Activated naive CD4-positive, alpha-beta T cell treated with anti-CD3 and anti-CD28 coated beads, Interleukin-2, amount 50 U/mL, for 72 hours (primary cell): ENCODE results near the gene OR13G1. TPM values are rescaled to one million over a fixed set of nuclear protein-coding genes. Genes with fewer than 3 reads are reported as not detected.
"Not testable (repeated sequence)": the region's sequence is repeated elsewhere in the genome, so short reads cannot be mapped to it uniquely, and the experiment has no call there.

ENCODE experiments used
- ATAC-seq, 2 donors: fragments of 150-1000 bp; cut with Tn5 transposase; 2 replicates each; pipeline ENCODE4 v1.10.0; 2021; ENCODE audit warnings: mild to moderate bottlenecking in 2 of 2, moderate library complexity in 2 of 2
- DNase-seq, 2 donors: peaks; one replicate each; pipeline ENCODE4 v3.0.0; 2021 to 2022; ENCODE audit warnings: low spot score in 2 of 2
- H3K27ac Mint-ChIP-seq, 2 donors: one replicate each; pipeline ENCODE4 v1.8.0; 2022; ENCODE audit warnings: mild to moderate bottlenecking in 2 of 2, mixed read lengths in 2 of 2
- H3K36me3 Mint-ChIP-seq, 2 donors: one replicate each; pipeline ENCODE4 v1.8.0; 2022; ENCODE audit warnings: mixed read lengths in 2 of 2
- H3K9me3 Mint-ChIP-seq, 2 donors: one replicate each; pipeline ENCODE4 v1.8.0; 2022; ENCODE audit warnings: mixed read lengths in 2 of 2
- total RNA-seq, 2 donors: library from RNA; stranded (reverse); gene quantifications; one replicate each; pipeline ENCODE4 v1.2.3, GENCODE V29; 2022

The OR13G1 gene, protein sequence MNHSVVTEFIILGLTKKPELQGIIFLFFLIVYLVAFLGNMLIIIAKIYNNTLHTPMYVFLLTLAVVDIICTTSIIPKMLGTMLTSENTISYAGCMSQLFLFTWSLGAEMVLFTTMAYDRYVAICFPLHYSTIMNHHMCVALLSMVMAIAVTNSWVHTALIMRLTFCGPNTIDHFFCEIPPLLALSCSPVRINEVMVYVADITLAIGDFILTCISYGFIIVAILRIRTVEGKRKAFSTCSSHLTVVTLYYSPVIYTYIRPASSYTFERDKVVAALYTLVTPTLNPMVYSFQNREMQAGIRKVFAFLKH
- total RNA-seq: not detected

DNA sequence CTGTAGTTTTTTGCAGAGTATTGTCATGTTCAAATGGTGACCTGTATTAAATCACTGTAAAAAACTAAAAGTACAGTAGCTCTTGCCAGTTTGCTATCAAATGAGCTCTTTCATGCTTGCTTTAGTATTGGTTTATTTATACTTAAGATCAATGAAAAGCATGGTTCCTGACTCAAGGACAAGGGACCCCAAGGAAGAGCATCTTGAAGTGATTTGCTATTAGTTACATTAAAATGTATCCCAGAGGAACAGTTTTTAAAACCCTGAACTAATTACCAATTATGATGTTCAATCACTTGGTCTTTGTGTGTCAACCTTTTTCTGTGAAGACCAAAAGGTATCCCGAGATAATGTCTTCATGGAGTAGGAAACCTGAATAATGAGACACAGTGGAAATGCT is at the start of gene OR13G1:
TSS of gene OR13G1 (minus strand) at position 101 of the 400 bp plus-strand sequence. CDS start 6,698 bp downstream, outside the sequence.
- no peak for ATAC-seq
- Mint-ChIP-seq H3K9me3 (no peaks in the 10 kb centered on the region), H3K36me3 (no peaks in the 10 kb centered on the region), H3K27ac (no peak within 1 kb of the TSS)
- no peak for DNase-seq

DNA sequence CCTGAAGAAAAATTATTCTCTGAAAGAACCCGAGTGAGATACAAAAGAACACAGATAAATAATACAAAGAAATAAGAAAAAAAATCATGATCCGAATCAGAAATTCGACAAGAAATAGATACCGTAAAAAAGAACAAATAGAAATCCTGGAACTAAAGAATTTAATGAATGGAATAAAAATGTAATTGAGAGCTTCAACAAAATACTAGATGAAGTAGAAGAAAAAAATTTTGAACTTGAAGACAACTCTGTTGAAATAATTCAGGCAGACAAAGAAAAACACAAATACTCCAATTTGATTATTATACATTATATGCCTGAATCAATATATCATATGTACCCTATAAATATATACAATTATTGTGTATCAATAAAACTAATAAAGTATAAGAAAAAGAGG is 41.7 kb upstream of the OR13G1 start:
- no peak for ATAC-seq
- DNase-seq: no peak
- no peak overlapping the region for H3K27ac Mint-ChIP-seq
- peaks cover 6 to 15% of the 10 kb centered on the region in 2 donors for H3K9me3 Mint-ChIP-seq
- peaks cover 0 to 4% of the 10 kb centered on the region in 2 donors for H3K36me3 Mint-ChIP-seq

DNA sequence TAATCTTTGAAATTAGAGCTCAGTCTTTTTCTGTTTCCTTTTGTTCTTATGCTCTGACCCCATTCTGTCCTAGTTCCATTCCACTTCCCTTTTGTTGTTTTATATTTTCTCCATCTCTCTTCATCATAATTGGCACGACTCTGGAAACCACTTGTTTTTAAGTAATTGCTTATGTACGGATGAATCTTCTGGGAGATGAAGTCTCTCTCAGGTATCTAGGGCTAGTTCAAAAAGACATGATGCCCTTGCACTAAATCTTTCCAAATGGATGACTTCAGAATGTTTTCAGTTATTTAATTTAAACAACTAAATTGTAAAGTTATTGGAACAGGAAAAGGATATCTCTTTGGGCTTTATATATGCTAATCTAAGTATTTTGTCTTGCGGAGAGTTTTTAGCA is 37.0 kb upstream of the OR13G1 start, which contains the start of gene OR6F1:
TSS of gene OR6F1 (minus strand) at position 101 of the 400 bp plus-strand sequence. CDS start 3,891 bp downstream, outside the sequence.
- DNase-seq (no peak), ATAC-seq (no peak)
- Mint-ChIP-seq H3K36me3 (peaks cover 0 to 4% of the 10 kb centered on the region in 2 donors), H3K9me3 (peaks cover 5 to 6% of the 10 kb centered on the region in 2 donors), H3K27ac (no peak within 1 kb of the TSS)

DNA sequence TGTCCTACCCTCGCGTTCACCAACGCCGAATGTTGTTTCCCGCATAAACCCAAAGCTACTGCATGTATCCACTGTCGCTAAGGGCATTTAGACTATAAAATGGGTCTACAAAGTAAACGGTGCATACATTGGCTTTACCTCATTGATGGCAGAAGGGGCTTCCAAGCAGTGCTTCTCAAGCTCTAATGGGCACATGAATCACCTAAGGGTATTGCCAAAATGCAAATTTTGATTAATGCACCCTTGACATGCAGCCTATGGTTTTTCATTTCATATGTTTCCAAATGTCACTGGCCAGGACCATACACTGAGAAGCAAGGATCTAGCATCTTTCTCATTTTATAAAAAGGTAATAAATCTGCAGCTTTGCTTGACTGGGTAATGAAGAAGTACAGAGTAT is 34.2 kb upstream of the OR13G1 start:
- Mint-ChIP-seq H3K9me3 (no peaks in the 10 kb centered on the region), H3K36me3 (no peaks in the 10 kb centered on the region), H3K27ac (no peak overlapping the region)
- ATAC-seq: no peak
- DNase-seq: no peak

DNA sequence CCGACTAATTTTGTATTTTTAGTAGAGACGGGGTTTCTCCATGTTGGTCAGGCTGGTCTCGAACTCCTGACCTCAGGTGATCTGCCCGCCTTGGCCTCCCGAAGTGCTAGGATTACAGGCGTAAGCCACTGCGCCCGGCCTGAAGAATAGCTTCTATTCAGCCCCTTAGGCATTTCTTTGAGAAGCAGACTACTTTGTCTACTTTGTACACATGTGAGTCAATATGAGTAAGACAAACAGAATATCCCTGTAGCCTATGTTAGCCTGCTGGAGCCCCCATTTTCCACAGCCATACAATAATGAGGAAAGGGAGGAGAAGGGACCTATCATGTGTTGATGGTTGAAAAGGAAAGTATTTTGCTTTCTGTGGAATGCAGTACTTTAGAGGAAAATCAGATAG is 31.1 kb upstream of the OR13G1 start:
- not testable (repeated sequence) for H3K27ac Mint-ChIP-seq, H3K9me3 Mint-ChIP-seq, ATAC-seq, H3K36me3 Mint-ChIP-seq, DNase-seq

DNA sequence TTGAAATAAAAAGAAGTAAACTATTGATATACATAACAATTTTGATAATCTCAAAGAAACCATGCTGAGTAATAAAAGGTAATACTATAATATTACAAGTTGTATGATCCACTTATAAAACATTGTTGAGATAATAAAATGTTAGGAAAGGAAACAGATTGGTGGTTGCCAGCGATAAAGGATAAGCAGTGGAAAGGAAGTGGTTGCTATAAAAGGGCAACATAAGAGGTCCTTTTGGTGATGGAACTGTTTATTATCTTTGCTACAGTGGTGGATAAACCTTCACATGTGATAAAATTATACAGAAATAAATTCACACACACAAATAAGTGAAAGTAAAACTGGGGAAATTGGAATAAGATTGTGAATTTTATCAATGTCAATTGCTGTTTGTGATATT is 21.8 kb upstream of the OR13G1 start:
- no peak for ATAC-seq
- no peak overlapping the region for H3K27ac Mint-ChIP-seq
- H3K9me3 Mint-ChIP-seq: peaks cover 4 to 8% of the 10 kb centered on the region in 2 donors

DNA sequence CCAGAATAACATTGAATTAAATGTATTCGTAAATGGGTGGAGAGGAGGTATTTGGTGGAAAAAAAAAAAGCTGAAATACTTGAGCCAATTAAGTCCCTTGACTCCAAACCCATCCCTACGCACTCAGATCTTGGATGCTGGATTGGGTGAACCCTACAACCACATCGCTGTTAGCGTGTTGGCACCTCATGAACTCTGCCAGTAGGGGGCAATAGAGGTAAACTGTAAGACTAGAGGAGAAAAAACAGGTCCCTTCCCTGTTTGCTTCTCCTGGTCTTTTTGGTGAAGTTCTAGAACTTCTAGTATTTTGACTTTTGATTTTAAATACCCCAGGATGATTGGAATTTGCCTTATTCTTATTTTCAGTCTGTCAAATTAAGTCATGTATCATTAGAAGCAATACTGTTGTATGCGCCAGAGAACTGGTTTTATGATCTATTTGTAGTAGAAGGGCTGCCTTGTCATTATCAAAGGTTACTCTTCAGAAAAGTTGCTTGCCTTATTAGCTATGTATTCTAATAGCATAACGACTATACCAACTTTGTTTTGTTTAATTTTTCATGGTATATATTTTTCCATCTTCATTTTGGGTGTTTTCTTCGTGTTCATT is 1.9 kb upstream of the OR13G1 start:
- Mint-ChIP-seq H3K36me3 (no peaks in the 10 kb centered on the region), H3K9me3 (no peaks in the 10 kb centered on the region), H3K27ac (no peak overlapping the region)
- peak in 1 of 2 donors; percentile 57 for DNase-seq
- ATAC-seq: peak in 1 of 2 donors; percentile 66

More for the DNA sequence above, 21.8 kb upstream of the OR13G1 start:
- DNase-seq: no peak
- H3K36me3 Mint-ChIP-seq: no peaks in the 10 kb centered on the region

DNA sequence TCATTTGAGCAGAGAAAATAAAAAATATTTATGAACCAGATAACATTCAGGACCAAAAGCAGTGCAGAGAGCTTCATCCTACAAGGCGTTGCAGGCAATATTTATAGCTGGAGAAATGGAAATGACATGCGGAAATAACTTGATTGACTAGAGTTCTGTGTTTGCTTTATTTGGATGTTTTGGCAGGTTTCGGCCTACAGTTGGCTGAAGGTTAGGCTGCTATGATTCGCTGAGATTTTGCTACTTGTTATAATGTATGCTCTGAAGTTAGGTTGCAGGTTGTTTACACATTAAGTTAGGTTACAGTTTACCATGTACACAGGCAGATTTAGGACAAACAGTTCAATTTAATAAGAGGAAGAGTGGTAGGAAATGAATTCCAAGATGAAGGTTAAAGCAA is 632 bp upstream of the OR13G1 start:
- Mint-ChIP-seq H3K36me3 (no peaks in the 10 kb centered on the region), H3K27ac (no peak overlapping the region), H3K9me3 (no peaks in the 10 kb centered on the region)
- ATAC-seq: no peak
- DNase-seq: no peak

DNA sequence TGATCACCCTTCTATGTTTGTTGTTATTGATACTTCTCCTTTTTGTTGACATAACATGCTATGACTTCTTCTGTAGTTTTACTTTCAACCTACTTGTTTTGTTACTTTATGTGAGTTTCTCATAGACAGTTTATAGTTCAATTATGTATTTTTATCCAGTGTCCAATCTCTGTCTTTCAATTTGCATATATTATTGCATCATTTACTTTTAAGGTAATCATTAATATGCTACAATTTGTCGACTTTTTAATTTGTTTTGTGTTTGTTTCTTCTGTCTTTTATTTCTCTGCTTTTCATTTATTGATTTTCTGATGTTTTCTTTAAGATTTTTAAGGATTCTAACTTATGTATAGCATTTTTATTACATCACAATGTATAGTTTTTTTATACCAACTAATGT is 10.3 kb downstream of the OR13G1 start:
- Mint-ChIP-seq H3K27ac (no peak overlapping the region), H3K9me3 (peaks cover 5% of the 10 kb centered on the region in 2 donors), H3K36me3 (peaks cover 0 to 4% of the 10 kb centered on the region in 2 donors)
- ATAC-seq (no peak), DNase-seq (no peak)

DNA sequence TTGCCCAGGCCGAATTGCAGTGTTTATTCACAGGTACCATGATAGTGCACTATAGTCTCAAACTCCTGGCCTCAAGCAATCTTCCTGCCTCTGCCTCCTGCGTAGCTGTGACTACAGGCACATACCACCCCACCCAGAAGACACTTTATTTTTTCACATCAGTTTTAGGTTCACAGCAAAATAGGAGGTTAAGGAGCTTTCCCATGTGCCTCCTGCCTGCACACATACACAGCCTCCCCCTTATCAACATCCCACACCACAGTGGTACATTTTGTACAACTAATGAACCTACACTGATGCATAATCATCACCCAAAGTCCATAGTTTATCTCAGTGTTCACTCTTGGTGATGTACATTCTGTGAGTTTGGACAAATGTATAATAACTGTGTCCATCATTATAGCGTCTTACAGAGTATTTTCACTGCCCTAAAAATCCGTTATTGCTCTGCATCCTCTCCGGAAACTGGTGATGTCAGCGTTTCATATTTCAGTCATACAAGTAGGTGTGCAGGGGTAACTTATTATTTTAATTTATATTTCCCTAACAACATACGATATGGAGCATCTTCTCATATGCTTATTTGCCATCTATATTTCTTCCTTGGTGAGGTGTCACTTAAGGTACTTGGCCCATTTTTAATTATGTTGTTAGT is 23.2 kb downstream of the OR13G1 start:
- Mint-ChIP-seq H3K27ac (no peak overlapping the region), H3K36me3 (no peaks in the 10 kb centered on the region), H3K9me3 (peaks cover 0 to 4% of the 10 kb centered on the region in 2 donors)
- DNase-seq (no peak), ATAC-seq (no peak)

DNA sequence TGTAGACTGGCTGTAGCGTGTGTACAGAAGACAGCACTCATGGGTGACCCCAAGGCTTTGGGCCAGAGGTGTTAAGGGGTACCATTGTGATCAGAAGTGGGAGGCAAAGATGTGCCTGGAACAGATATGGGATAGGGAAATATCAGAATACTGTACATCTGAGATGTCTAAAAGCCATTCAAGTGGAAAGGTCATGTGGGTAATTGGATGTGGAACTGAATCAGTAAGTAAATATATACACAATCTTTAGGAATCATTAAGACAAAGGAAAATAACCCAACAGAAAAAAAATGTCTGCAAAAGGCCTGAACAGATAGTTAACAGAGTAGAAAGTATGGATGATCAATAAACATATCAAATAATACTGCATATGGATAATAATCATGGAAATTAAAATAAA is 26.5 kb downstream of the OR13G1 start:
- DNase-seq (no peak), ATAC-seq (no peak)
- Mint-ChIP-seq H3K27ac (no peak overlapping the region), H3K9me3 (no peaks in the 10 kb centered on the region), H3K36me3 (no peaks in the 10 kb centered on the region)

DNA sequence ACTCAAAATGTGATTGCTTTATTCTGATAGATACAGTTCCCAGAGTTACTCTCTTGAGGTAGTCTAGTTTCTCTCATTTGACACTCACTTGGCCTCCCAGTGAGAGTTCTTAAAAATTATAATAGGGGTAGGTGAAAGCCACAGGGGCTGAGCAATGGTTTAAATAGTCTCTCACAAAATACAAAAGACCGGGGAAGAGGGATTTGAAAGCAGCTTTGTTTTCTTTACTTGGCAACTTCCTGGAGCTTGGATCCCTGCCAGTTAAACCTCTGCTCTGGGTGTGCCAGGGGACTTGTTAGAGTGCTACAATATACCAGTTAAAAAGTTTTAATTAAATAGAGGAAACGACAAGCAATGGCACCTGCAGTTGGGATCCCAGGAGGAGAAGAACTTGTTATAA is 31.7 kb downstream of the OR13G1 start:
- Mint-ChIP-seq H3K36me3 (no peaks in the 10 kb centered on the region), H3K9me3 (peaks cover 0 to 4% of the 10 kb centered on the region in 2 donors), H3K27ac (no peak overlapping the region)
- ATAC-seq (no peak), DNase-seq (no peak)

DNA sequence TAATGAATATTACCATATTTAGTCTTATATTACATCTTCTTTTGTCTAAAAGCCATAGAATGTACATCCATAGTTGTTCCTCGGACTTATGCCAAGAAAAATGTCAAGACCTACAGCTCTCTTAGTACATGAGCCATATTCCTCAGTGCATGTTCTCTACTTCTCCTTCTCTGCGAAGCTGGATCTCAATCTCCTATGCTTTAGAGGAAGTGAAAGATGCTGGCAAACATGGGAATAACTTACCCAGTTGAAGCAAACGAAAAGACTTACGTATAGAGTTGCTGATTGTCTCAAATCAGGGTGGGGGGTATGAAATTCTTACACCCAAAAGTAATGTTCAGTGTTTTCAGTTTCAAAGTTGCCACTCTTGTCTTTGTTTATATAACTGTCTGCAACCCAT is 32.7 kb downstream of the OR13G1 start:
- no peak overlapping the region for H3K27ac Mint-ChIP-seq
- no peak for ATAC-seq
- DNase-seq: no peak
- peaks cover 0 to 4% of the 10 kb centered on the region in 2 donors for H3K9me3 Mint-ChIP-seq
- no peaks in the 10 kb centered on the region for H3K36me3 Mint-ChIP-seq

DNA sequence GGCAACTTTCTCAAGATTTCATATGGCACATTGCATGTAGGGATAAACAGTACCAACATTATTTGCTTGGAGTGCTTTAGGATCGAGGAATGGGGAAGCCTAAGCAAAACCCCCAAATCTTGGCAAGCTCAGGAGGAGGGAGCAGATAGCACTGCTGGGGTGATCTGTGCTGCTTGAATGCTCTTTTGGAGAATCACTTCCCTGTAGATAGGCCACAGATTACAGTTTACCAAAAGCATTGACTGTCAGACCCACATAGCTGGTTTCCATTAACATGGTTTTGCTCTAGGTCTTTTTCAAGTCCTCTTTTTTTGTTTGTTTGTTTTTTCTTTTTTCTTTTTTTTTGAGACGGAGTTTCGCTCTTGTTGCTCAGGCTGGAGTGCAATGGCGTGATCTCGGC is 36.8 kb downstream of the OR13G1 start:
- ATAC-seq (no peak), DNase-seq (no peak)
- H3K27ac Mint-ChIP-seq: no peak overlapping the region

DNA sequence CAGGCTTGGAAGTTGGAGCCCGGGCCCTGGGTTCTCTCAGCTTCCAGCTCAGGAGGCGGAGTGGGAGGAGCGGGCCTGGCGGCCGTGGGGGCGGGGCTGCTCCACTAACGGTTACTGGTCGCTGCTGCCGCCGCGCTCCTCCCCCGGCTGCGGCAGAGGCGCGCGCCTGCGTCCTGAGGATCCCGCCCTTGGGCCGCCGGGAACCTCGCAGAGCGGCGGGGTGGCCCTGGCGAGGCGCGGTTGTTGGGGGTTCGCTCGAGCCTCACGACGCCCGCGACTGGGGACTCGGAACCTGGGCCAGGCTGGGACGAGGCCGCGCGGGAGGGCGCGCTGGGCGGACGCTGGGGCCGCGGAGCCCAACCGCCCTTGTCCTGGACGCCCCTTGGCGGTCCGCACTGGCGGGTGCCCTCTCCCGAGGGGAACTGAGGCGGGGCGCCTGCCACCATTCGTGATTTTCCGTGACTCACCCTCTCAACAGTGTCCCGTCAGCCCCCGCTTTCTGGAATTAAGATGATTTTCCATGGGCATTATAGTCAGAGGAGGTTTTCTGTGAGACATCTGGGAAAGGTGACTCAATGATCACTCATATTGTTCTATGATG is 40.1 kb downstream of the OR13G1 start:
- peak in 1 of 2 donors; percentile 48 for DNase-seq
- Mint-ChIP-seq H3K27ac (no peak overlapping the region), H3K36me3 (peaks cover 17 to 20% of the 10 kb centered on the region in 2 donors), H3K9me3 (peaks cover 9 to 11% of the 10 kb centered on the region in 2 donors)
- peak; percentile 79 to 96 for ATAC-seq

More for the DNA sequence above, 36.8 kb downstream of the OR13G1 start:
- H3K9me3 Mint-ChIP-seq: peaks cover 7 to 8% of the 10 kb centered on the region in 2 donors
- peaks cover 10 to 17% of the 10 kb centered on the region in 2 donors for H3K36me3 Mint-ChIP-seq

DNA sequence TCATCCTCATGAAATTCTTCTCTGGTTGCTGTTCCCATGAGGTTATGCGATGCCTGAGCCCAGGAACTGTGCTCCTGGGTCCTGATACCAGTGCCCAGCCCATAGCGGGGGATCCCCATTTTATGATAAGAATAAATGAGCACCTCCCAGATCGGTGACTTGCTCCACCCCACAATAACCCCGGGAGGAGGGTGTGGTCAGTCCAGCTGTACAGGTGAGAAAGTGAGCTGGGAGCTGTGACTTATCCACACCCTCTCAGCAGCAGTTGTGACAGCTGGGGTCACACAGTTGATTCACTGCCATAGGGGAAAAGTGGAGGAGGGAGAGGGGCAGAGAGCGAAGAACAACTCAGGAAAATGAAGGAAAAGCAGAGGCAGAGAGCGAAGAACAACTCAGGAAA is 40.8 kb downstream of the OR13G1 start:
- Mint-ChIP-seq H3K36me3 (peaks cover 17 to 24% of the 10 kb centered on the region in 2 donors), H3K27ac (no peak overlapping the region), H3K9me3 (peaks cover 13 to 14% of the 10 kb centered on the region in 2 donors)
- ATAC-seq (peak in 1 of 2 donors; percentile 35), DNase-seq (no peak)

DNA sequence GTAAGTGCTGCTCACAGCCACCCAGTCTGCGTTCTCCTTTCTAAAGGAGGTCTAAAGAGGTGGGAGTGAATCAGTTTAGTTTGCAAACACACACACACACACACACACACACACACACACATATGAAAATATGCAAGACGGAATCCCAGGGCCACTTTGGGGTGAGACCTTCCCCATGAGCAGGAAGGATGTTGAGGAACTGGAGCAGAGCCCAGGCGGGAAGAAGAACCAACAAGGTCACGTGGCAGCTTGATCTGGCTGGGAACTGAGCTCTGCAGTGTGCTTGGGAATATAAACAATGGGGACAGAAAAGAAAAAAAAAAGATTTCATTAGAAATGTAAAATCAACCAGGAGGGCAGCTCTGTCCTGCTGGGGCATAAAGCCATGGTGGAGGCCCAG is 41.5 kb downstream of the OR13G1 start:
- DNase-seq (no peak), ATAC-seq (no peak)
- Mint-ChIP-seq H3K27ac (no peak overlapping the region), H3K36me3 (peaks cover 17 to 24% of the 10 kb centered on the region in 2 donors), H3K9me3 (peaks cover 10 to 13% of the 10 kb centered on the region in 2 donors)
